SK-N-SH treated with all-trans-retinoic acid at 6 μM for 48 hours (cell line): ENCODE data around the gene PDGFRB.

Experiments used
- ATAC-seq: fragments of 200-7000 bp; cut with Tn5 transposase; 3 replicates; pipeline ENCODE4 v1.9.1; 2020; ENCODE audit warnings: mild to moderate bottlenecking, moderate library complexity
- ARNTL ChIP-seq: fragments of 450-650 bp; formaldehyde crosslinking; IDR thresholded peaks from 2 replicates; pipeline ENCODE4 v1.5.0; 2020; ENCODE audit warnings: low read depth, mild to moderate bottlenecking, moderate library complexity, borderline replicate concordance
- BACH2 ChIP-seq: fragments of 250-450 bp; sonication (Bioruptor Pico); IDR thresholded peaks from 2 replicates; pipeline ENCODE4 v1.9.0; 2021; ENCODE audit warnings: mild to moderate bottlenecking, borderline replicate concordance
- ESRRG ChIP-seq: fragments of 250-450 bp; sonication (Bioruptor Pico); IDR thresholded peaks from 2 replicates; pipeline ENCODE4 v1.6.1; 2021; ENCODE audit warnings: mild to moderate bottlenecking
- GLIS3 ChIP-seq: fragments of 250-450 bp; sonication (Bioruptor Pico); IDR thresholded peaks from 2 replicates; pipeline ENCODE4 v1.5.0; 2020; ENCODE audit warnings: mild to moderate bottlenecking, moderate library complexity
- ISL1 ChIP-seq: fragments of 250-450 bp; sonication (Bioruptor Pico); IDR thresholded peaks from 2 replicates; pipeline ENCODE4 v2.1.2; 2022; ENCODE audit warnings: mild to moderate bottlenecking, moderate library complexity
- OSR1 ChIP-seq: fragments of 250-450 bp; sonication (Bioruptor Pico); IDR thresholded peaks from 2 replicates; pipeline ENCODE4 v1.8.0; 2022; ENCODE audit warnings: moderate library complexity, mild to moderate bottlenecking, inconsistent platforms
- RARB ChIP-seq: fragments of 250-450 bp; sonication (Bioruptor Pico); IDR thresholded peaks from 2 replicates; pipeline ENCODE4 v1.8.0; 2021; ENCODE audit warnings: mild to moderate bottlenecking, moderate library complexity
- SNAI2 ChIP-seq: fragments of 250-450 bp; sonication (Bioruptor Pico); IDR thresholded peaks from 2 replicates; pipeline ENCODE4 v1.5.0; 2020; ENCODE audit warnings: mild to moderate bottlenecking, moderate library complexity
- TCF4 ChIP-seq: fragments of 250-450 bp; sonication (Bioruptor Pico); IDR thresholded peaks from 2 replicates; pipeline ENCODE4 v1.8.0; 2021; ENCODE audit warnings: mild to moderate bottlenecking, moderate library complexity, borderline replicate concordance
- TOX ChIP-seq: fragments of 250-450 bp; sonication (Bioruptor Pico); IDR thresholded peaks from 2 replicates; pipeline ENCODE4 v1.8.0; 2021; ENCODE audit warnings: mild to moderate bottlenecking, moderate library complexity, borderline replicate concordance
- ZFP3 ChIP-seq: fragments of 250-450 bp; sonication (Bioruptor Pico); IDR thresholded peaks from 2 replicates; pipeline ENCODE4 v1.5.0; 2020; ENCODE audit warnings: mild to moderate bottlenecking, moderate library complexity
- ZFP30 ChIP-seq: fragments of 450-650 bp; formaldehyde crosslinking; IDR thresholded peaks from 2 replicates; pipeline ENCODE4 v1.5.0; 2022; ENCODE audit warnings: mild to moderate bottlenecking, moderate library complexity
- TF ChIP-seq, protein P1 (sequence below): fragments of 250-450 bp; sonication (Bioruptor Pico); IDR thresholded peaks from 2 replicates; pipeline ENCODE4 v1.5.0; 2020; ENCODE audit warnings: mild to moderate bottlenecking, moderate library complexity
- TF ChIP-seq, protein P2 (sequence below): fragments of 250-450 bp; sonication (Bioruptor Pico); IDR thresholded peaks from 2 replicates; pipeline ENCODE4 v1.5.1; 2021; ENCODE audit warnings: mild to moderate bottlenecking, moderate library complexity
- TF ChIP-seq, protein P3 (sequence below): fragments of 250-450 bp; sonication (Bioruptor Pico); IDR thresholded peaks from 2 replicates; pipeline ENCODE4 v1.8.0; 2020; ENCODE audit warnings: mild to moderate bottlenecking, moderate library complexity, borderline replicate concordance
- TF ChIP-seq, protein P4 (sequence below): fragments of 250-450 bp; sonication (Bioruptor Pico); IDR thresholded peaks from 2 replicates; pipeline ENCODE4 v1.5.1; 2020; ENCODE audit warnings: low read depth, mild to moderate bottlenecking, moderate library complexity

PDGFRB gene

DNA sequence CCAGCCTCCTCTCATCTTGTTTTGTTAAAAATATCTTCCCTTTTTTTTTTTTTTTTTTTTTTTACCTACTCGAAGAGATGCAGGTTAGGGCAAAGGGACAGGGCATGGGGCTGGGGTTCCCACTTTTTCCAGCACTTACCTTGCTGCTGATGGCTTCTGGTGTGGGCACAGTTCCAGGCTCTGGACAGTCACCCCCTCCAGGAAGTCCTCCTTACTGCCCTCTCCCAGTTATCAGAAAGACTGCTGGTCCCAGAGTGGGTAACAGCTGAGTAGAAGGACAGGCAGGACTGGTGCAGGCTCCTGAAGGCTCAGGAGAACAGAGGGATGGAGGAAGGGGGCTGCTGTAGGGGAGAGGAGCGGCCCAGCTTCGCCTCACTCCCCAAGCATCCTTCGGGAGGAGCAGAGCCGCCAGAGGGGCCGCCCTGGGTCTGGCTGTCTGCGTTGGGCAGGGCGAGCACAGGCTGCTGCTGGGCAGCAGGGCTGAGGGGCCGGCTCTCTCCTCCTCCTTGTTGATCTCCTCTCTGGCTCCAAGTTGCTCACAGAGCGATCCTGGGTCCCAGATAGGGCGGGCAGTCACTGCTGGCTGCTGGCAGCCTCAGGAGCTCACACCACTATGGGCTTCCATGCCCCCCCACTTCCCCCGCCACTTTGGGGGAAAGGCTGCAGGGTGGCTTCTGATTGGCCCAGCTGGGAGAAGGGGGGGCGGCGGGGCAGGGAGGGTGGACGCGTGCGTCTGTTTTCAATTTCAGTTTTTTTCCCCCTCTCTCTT is at the start of gene PDGFRB:
TSS of gene PDGFRB (minus strand) at position 588 of the 769 bp plus-strand sequence. CDS start 18,798 bp downstream, outside the sequence.
- peak; percentile 68; the same call in 1 of the 2 replicates for TF ChIP-seq TCF4 (CRISPR knock-in tag)
- no peak for TF ChIP-seq BACH2 (CRISPR knock-in tag)
- peak; percentile 81 for ATAC-seq

DNA sequence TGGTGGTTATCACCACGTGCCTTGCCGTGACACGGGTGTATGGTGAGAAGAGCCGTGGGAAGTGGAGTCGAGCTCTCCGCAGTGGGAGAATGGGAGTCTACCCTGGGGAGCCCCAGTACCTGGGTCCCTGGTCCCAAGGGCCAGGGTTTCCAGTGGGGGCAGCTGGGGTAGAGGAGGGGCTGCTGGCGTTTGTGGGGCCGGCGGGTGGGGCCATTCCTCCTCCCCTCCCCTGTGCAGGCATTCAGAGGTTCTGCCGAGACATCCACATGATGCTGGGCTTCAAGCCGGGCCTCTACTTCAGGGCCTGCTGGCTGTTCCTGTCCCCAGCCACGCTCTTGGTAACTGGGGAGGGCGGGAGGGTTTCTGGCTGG is 48.9 kb upstream of the PDGFRB start:
- ATAC-seq, result no peak
- TF ChIP-seq ISL1 (CRISPR knock-in tag) (no peak), ZFP30 (no peak)
- TF ChIP-seq, all 23 proteins: peak for 0

DNA sequence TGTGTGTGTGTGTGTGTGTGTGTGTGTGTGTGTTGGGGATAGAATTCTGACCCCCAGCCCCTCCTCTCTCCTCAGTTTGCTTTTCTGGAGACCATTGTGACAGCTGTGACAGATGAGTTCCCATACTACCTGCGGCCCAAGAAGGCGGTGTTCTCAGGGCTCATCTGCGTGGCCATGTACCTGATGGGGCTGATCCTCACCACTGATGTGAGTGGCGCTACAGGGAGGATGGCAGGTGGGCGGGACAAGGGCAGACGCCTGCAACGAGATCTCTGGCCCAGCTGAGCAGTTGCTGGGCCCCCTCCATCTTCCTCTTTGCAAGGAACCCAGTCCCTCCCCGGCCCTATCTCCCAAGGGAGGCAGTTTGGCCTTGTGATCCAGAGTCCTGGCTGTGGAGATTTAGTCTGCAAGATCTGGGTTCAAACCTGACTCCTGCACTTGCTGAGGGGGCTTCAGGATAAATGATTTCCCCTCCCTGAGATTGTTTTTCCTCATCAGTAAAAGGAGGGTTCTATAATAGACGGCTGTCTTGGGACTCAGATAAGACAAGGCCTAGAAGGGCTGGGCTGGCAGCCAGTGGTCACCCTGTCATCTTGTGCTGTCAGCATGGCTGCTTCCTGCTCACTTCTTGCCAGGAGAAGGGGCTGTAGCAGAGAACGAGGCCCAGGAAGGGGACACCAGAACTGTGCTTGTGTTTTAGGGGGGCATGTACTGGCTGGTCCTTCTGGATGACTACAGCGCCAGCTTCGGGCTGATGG is 48.4 kb upstream of the PDGFRB start:
- TF ChIP-seq ZFP3 (CRISPR knock-in tag), result no peak
- TF ChIP-seq, protein P1, sequence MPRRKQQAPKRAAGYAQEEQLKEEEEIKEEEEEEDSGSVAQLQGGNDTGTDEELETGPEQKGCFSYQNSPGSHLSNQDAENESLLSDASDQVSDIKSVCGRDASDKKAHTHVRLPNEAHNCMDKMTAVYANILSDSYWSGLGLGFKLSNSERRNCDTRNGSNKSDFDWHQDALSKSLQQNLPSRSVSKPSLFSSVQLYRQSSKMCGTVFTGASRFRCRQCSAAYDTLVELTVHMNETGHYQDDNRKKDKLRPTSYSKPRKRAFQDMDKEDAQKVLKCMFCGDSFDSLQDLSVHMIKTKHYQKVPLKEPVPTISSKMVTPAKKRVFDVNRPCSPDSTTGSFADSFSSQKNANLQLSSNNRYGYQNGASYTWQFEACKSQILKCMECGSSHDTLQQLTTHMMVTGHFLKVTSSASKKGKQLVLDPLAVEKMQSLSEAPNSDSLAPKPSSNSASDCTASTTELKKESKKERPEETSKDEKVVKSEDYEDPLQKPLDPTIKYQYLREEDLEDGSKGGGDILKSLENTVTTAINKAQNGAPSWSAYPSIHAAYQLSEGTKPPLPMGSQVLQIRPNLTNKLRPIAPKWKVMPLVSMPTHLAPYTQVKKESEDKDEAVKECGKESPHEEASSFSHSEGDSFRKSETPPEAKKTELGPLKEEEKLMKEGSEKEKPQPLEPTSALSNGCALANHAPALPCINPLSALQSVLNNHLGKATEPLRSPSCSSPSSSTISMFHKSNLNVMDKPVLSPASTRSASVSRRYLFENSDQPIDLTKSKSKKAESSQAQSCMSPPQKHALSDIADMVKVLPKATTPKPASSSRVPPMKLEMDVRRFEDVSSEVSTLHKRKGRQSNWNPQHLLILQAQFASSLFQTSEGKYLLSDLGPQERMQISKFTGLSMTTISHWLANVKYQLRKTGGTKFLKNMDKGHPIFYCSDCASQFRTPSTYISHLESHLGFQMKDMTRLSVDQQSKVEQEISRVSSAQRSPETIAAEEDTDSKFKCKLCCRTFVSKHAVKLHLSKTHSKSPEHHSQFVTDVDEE (CRISPR knock-in tag), result no peak
- TF ChIP-seq TOX, result no peak
- TF ChIP-seq GLIS3 (CRISPR knock-in tag), result no peak
- TF ChIP-seq, protein P2, sequence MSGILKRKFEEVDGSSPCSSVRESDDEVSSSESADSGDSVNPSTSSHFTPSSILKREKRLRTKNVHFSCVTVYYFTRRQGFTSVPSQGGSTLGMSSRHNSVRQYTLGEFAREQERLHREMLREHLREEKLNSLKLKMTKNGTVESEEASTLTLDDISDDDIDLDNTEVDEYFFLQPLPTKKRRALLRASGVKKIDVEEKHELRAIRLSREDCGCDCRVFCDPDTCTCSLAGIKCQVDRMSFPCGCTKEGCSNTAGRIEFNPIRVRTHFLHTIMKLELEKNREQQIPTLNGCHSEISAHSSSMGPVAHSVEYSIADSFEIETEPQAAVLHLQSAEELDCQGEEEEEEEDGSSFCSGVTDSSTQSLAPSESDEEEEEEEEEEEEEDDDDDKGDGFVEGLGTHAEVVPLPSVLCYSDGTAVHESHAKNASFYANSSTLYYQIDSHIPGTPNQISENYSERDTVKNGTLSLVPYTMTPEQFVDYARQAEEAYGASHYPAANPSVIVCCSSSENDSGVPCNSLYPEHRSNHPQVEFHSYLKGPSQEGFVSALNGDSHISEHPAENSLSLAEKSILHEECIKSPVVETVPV (CRISPR knock-in tag), result no peak
- TF ChIP-seq SNAI2, result no peak
- no peak for TF ChIP-seq ZFP30
- TF ChIP-seq ISL1 (CRISPR knock-in tag), result no peak
- TF ChIP-seq RARB (CRISPR knock-in tag), result no peak
- TF ChIP-seq ARNTL (CRISPR knock-in tag), result no peak
- no peak for TF ChIP-seq ESRRG (CRISPR knock-in tag)
- no peak for ATAC-seq

DNA sequence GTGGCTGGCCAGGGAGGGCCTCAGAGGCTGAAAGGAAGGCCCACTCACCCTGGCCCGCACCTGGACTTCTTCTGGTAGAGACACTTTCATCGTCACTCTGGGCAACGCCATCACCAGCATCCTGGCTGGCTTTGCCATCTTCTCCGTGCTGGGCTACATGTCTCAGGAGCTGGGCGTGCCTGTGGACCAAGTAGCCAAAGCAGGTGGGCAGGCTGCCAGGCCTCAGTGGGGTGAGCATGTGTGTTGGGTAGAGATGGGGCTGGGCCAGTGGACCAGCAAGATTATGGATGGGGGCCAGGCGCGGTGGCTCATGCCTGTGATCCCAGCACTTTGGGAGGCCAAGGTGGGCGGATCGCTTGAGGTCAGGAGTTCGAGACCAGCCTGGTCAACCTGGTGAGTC is 46.9 kb upstream of the PDGFRB start:
- no peak for ATAC-seq
- no peak for TF ChIP-seq ESRRG (CRISPR knock-in tag)
- TF ChIP-seq, protein P1 (CRISPR knock-in tag), result no peak
- TF ChIP-seq TCF4 (CRISPR knock-in tag), result no peak
- TF ChIP-seq OSR1 (CRISPR knock-in tag), result no peak
- TF ChIP-seq, protein P3, sequence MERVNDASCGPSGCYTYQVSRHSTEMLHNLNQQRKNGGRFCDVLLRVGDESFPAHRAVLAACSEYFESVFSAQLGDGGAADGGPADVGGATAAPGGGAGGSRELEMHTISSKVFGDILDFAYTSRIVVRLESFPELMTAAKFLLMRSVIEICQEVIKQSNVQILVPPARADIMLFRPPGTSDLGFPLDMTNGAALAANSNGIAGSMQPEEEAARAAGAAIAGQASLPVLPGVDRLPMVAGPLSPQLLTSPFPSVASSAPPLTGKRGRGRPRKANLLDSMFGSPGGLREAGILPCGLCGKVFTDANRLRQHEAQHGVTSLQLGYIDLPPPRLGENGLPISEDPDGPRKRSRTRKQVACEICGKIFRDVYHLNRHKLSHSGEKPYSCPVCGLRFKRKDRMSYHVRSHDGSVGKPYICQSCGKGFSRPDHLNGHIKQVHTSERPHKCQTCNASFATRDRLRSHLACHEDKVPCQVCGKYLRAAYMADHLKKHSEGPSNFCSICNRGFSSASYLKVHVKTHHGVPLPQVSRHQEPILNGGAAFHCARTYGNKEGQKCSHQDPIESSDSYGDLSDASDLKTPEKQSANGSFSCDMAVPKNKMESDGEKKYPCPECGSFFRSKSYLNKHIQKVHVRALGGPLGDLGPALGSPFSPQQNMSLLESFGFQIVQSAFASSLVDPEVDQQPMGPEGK (CRISPR knock-in tag), result no peak
- TF ChIP-seq, protein P4, sequence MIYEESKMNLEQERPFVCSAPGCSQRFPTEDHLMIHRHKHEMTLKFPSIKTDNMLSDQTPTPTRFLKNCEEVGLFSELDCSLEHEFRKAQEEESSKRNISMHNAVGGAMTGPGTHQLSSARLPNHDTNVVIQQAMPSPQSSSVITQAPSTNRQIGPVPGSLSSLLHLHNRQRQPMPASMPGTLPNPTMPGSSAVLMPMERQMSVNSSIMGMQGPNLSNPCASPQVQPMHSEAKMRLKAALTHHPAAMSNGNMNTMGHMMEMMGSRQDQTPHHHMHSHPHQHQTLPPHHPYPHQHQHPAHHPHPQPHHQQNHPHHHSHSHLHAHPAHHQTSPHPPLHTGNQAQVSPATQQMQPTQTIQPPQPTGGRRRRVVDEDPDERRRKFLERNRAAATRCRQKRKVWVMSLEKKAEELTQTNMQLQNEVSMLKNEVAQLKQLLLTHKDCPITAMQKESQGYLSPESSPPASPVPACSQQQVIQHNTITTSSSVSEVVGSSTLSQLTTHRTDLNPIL, result no peak
- TF ChIP-seq TOX, result no peak
- TF ChIP-seq ZFP30, result no peak
- TF ChIP-seq, protein P2 (CRISPR knock-in tag), result no peak
- no peak for TF ChIP-seq ZFP3 (CRISPR knock-in tag)
- TF ChIP-seq, all 23 proteins: peak for 0
